HepG2 (cell line): ENCODE measurements around the gene ESYT1. TPM values are rescaled to one million over a fixed set of nuclear protein-coding genes. Genes with fewer than 3 reads are reported as not detected.

Experiments
- ATAC-seq: fragments of 200-7000 bp; cut with Tn5 transposase; 3 replicates; pipeline ENCODE4 v1.9.1; 2020; ENCODE audit warnings: mild to moderate bottlenecking, moderate library complexity
- BruUV-seq: library from RNA; stranded (reverse); fragments of 400-500 nt; replicated peaks from 2 replicates; lab custom pipeline; 2021; lab: Mats Ljungman, UMichigan
- CTCF ChIA-PET: fragments of 300-600 bp; formaldehyde crosslinking; extraction: SDS; loops from one replicate; lab custom pipeline; 2021; ENCODE audit warnings: low total read pairs, inconsistent platforms, low intra/inter-chr PET ratio; lab: Yijun Ruan, JAX
- POLR2A ChIA-PET: fragments of 350-600 bp; sonication (Branson Sonifier 250); formaldehyde crosslinking; loops from one replicate; lab custom pipeline; 2020; ENCODE audit warnings: antibody characterized with exemption, inconsistent platforms; lab: Yijun Ruan, JAX
- DNase-seq: peaks from one replicate; pipeline ENCODE4 v3.0.0-alpha.2; 2015; ENCODE audit warnings: low spot score
- FAIRE-seq: peaks from 3 replicates; lab custom pipeline; 2011; peaks lifted over from hg19 to GRCh38; lab: Jason Lieb, UNC
- H2AFZ ChIP-seq: one replicate; pipeline ENCODE4 v1.6.1; 2011; ENCODE audit warnings: low read length, inconsistent platforms
- H3K27ac ChIP-seq: fragments of 300-600 bp; 3 replicates; pipeline ENCODE4 v1.8.0; 2011; ENCODE audit warnings: mixed run types, mild to moderate bottlenecking, mixed read lengths, low read length, inconsistent platforms; ENCODE audit not compliant: insufficient read depth; ENCODE audit errors: extremely low read length
- H3K27me3 ChIP-seq, 2 experiments: fragments of 200-600 bp in 1 of 2; 2 replicates in 1 of 2; 3 replicates in 1 of 2; pipeline versions ENCODE4 v1.6.0 to v1.8.0; 2011; ENCODE audit warnings: low read length in 2 of 2, mild to moderate bottlenecking in 2 of 2, moderate library complexity in 2 of 2, inconsistent platforms in 1 of 2; ENCODE audit not compliant: insufficient read depth in 2 of 2, control insufficient read depth in 1 of 2
- H3K36me3 ChIP-seq, 2 experiments: fragments of 200-600 bp in 1 of 2; replicated peaks in 1 of 2; 2 replicates in 1 of 2; 3 replicates in 1 of 2; pipeline versions ENCODE4 v1.5.1 to v1.8.0; 2011; ENCODE audit warnings: low read length in 2 of 2, inconsistent platforms in 1 of 2; ENCODE audit not compliant: insufficient read depth in 2 of 2, control insufficient read depth in 1 of 2
- H3K4me1 ChIP-seq: 2 replicates; pipeline ENCODE4 v1.5.1; 2012; ENCODE audit warnings: low read length, inconsistent platforms; ENCODE audit not compliant: insufficient read depth
- H3K4me2 ChIP-seq: 2 replicates; pipeline ENCODE4 v1.6.0; 2011; ENCODE audit warnings: low read depth, low read length, inconsistent platforms
- H3K4me3 ChIP-seq, 3 experiments: fragments of 200-600 bp in 1 of 3; sonication (generic), shearing (Covaris generic) in 1 of 3; replicated peaks in 1 of 3; 2 replicates each; pipeline ENCODE4 v1.5.1; 2011 to 2016; ENCODE audit warnings: low read length in 3 of 3, inconsistent platforms in 2 of 3, low read depth in 2 of 3, mild to moderate bottlenecking in 2 of 3, control low read depth in 1 of 3, mixed read lengths in 1 of 3; ENCODE audit not compliant: insufficient read depth in 1 of 3
- H3K79me2 ChIP-seq: one replicate; pipeline ENCODE4 v1.6.1; 2011; ENCODE audit warnings: low read length, inconsistent platforms; ENCODE audit not compliant: insufficient read depth
- H3K9ac ChIP-seq: 2 replicates; pipeline ENCODE4 v1.6.0; 2011; ENCODE audit warnings: mild to moderate bottlenecking, low read depth, low read length, inconsistent platforms; ENCODE audit not compliant: insufficient read depth
- H3K9me3 ChIP-seq: 2 replicates; pipeline ENCODE4 v1.5.1; 2012; ENCODE audit warnings: mild to moderate bottlenecking, low read length
- H4K20me1 ChIP-seq: 2 replicates; pipeline ENCODE4 v1.6.0; 2011; ENCODE audit warnings: inconsistent platforms, mild to moderate bottlenecking, low read length, moderate library complexity; ENCODE audit not compliant: insufficient read depth
- BCLAF1 ChIP-seq: fragments of 450-650 bp; IDR thresholded peaks from 2 replicates; pipeline ENCODE4 v1.6.1; 2017; ENCODE audit warnings: mild to moderate bottlenecking
- NFE2L1 ChIP-seq: sonication (generic); formaldehyde crosslinking; IDR thresholded peaks from 2 replicates; pipeline ENCODE4 v1.4.0; 2020; ENCODE audit warnings: missing genetic modification reagents, mild to moderate bottlenecking, borderline replicate concordance
- PITX1 ChIP-seq: sonication (generic); formaldehyde crosslinking; IDR thresholded peaks from 2 replicates; pipeline ENCODE4 v1.5.1; 2020; ENCODE audit warnings: mild to moderate bottlenecking, missing genetic modification reagents
- RFX1 ChIP-seq: fragments of 450-650 bp; IDR thresholded peaks from 2 replicates; pipeline ENCODE4 v1.6.1; 2017
- TFE3 ChIP-seq: IDR thresholded peaks from 2 replicates; pipeline ENCODE4 v1.6.1; 2016
- ZBTB14 ChIP-seq: sonication (generic); formaldehyde crosslinking; IDR thresholded peaks from 2 replicates; pipeline ENCODE4 v1.4.0; 2020; ENCODE audit warnings: missing genetic modification reagents
- ZFP82 ChIP-seq: sonication (generic); formaldehyde crosslinking; IDR thresholded peaks from 2 replicates; pipeline ENCODE4 v1.5.1; 2020; ENCODE audit warnings: mild to moderate bottlenecking, missing genetic modification reagents, borderline replicate concordance
- ZGPAT ChIP-seq: IDR thresholded peaks from 2 replicates; pipeline ENCODE4 v1.6.1; 2016; ENCODE audit warnings: mild to moderate bottlenecking
- ZNF251 ChIP-seq: sonication (generic); formaldehyde crosslinking; IDR thresholded peaks from 2 replicates; pipeline ENCODE4 v1.9.0; 2021; ENCODE audit warnings: mild to moderate bottlenecking, missing genetic modification reagents
- ZNF362 ChIP-seq: sonication (generic); formaldehyde crosslinking; IDR thresholded peaks from 2 replicates; pipeline ENCODE4 v1.4.0; 2020; ENCODE audit warnings: missing genetic modification reagents, mild to moderate bottlenecking, borderline replicate concordance
- ZNF670 ChIP-seq: sonication (generic); formaldehyde crosslinking; IDR thresholded peaks from 2 replicates; pipeline ENCODE4 v1.8.0; 2022; ENCODE audit warnings: mild to moderate bottlenecking, missing genetic modification reagents, borderline replicate concordance
- ZNF773 ChIP-seq: sonication (generic); formaldehyde crosslinking; IDR thresholded peaks from 2 replicates; pipeline ENCODE4 v1.4.0; 2020; ENCODE audit warnings: missing genetic modification reagents, borderline replicate concordance
- ZNF850 ChIP-seq: sonication (generic); formaldehyde crosslinking; conservative IDR thresholded peaks from 2 replicates; pipeline ENCODE4 v1.9.0; 2021; ENCODE audit warnings: mild to moderate bottlenecking, missing genetic modification reagents
- WGBS: methylation state at CpG from one replicate; pipeline ENCODE4 v1.1.6; 2017; ENCODE audit warnings: low lambda C conversion rate; 5-methylcytosine and 5-hydroxymethylcytosine counted together
- in situ Hi-C: cut with HindIII; loops from 2 replicates; pipeline ENCODE4 v1.10.0; 2017; ENCODE audit warnings: low pct_unique_long_range_greater_than_20kb; ENCODE audit not compliant: extremely low pct_ligation_motif_present
- intact Hi-C: fragments of 100-400 bp; cut with micrococcal nuclease; formaldehyde crosslinking; loops from one replicate; pipeline ENCODE4 v1.10.0; 2022; ENCODE audit not compliant: unreplicated experiment
- polyA plus RNA-seq, 8 experiments: library from polyadenylated mRNA; depleted of rRNA in 3 of 8; stranded (reverse) in 7 of 8; unstranded in 1 of 8; fragments of >200 nt; fragmentation: Illumina TruSeq in 4 of 8; extraction: Trizol in 4 of 8; gene quantifications; 2 replicates each; pipeline versions ENCODE4 v1.2.1 to v1.2.3, GENCODE V29; 2011 to 2016; ENCODE audit warnings: low read depth in 4 of 8, missing spikeins in 1 of 8, mixed read lengths in 1 of 8; ENCODE audit not compliant: insufficient read depth in 1 of 8
- total RNA-seq, 5 experiments: library from RNA; depleted of rRNA; stranded (reverse); fragments of >200 nt; fragmentation: Illumina TruSeq; extraction: Trizol; gene quantifications; 2 replicates each; pipeline ENCODE4 v1.2.3, GENCODE V29; 2016; ENCODE audit warnings: low read depth in 1 of 5

Gene ESYT1
- total and polyA plus RNA-seq, 2 of the 13 experiments (the other 11 are each of a cell fraction or from before 2014, with no cell fraction given), result 66.9 to 71.0 TPM

GRCh38 chr12:56118688-56119357, 9.2 kb upstream of the ESYT1 start (continued):
- peak; percentile 75; the same call in 1 of the 2 replicates for TF ChIP-seq ZNF670
- TF ChIP-seq ZNF850 (CRISPR knock-in tag), result peak; percentile 85
- TF ChIP-seq ZGPAT, result no peak
- peak; percentile 77; the same call in 1 of the 2 replicates for TF ChIP-seq ZFP82
- no peak for TF ChIP-seq NFE2L1 (CRISPR knock-in tag)
- no peak for TF ChIP-seq TFE3 (CRISPR knock-in tag)

- 0% methylated on average over 2 of the region's 2 CpGs for WGBS
- intact Hi-C loops, result loop anchor here (1.0 to 5.0 kb wide), 6 partner anchors 33 to 348 kb away; partner anchors contain the start of genes CS, MYL6B, SMARCC2 and SPRYD4
- Histone ChIP-seq H3K36me3 (0 out of 5 replicates have a peak, but pooled peaks cover 0 to 4% of the 10 kb centered on the region in 2 experiments), H2AFZ (no peak overlapping the region), H3K27me3 (no peaks in the 10 kb centered on the region; a peak in 1 of 5 replicates), H3K4me1 (peaks cover 64% of the 10 kb centered on the region), H3K4me2 (peak overlapping the region; percentile 98), H3K9ac (peak overlapping the region; percentile 72), H3K27ac (peak overlapping the region; percentile 72), H4K20me1 (no peaks in the 10 kb centered on the region), H3K9me3 (no peaks in the 10 kb centered on the region), H3K4me3 (peak overlapping the region; percentile 67 to 86 (median 74)), H3K79me2 (peaks cover 15% of the 10 kb centered on the region)
- CTCF ChIA-PET, result interaction anchor here (0.6 to 3.2 kb wide), 5 partner anchors 40 to 105 kb away, joined by 3 to 49 read pairs (median 4); partner anchors contain the start of genes NABP2 and SMARCC2
- POLR2A ChIA-PET, result interaction anchor here (0.6 to 6.2 kb wide), 15 partner anchors 9 to 241 kb away, joined by 3 to 128 read pairs (median 4); partner anchors contain the start of genes ERBB3, ESYT1, MYL6 and MYL6B
- peak; percentile 90 for FAIRE-seq
- peak; percentile 58 for ATAC-seq
- BruUV-seq, result no TSS peak
- peak; percentile 95 for DNase-seq
- in situ Hi-C loops, result no loop called here
- no peak for TF ChIP-seq ZNF362 (CRISPR knock-in tag)
- no peak for TF ChIP-seq BCLAF1
- TF ChIP-seq ZNF670, result no peak
- no peak for TF ChIP-seq ZBTB14 (CRISPR knock-in tag)
- no peak for TF ChIP-seq RFX1
- TF ChIP-seq ZNF251 (CRISPR knock-in tag), result no peak
- TF ChIP-seq PITX1 (CRISPR knock-in tag), result peak; percentile 84
- no peak for TF ChIP-seq ZNF773 (CRISPR knock-in tag)
Measured at GRCh38 chr12:56119361-56119796, 8.7 kb upstream of the ESYT1 start.
